AG08395 (cell line): ENCODE measurements around the gene CYP2D6.

Source experiments
- DNase-seq: peaks from one replicate; pipeline ENCODE4 v3.0.0; 2012; ENCODE audit warnings: mixed read lengths, low spot score

Gene CYP2D6

DNA sequence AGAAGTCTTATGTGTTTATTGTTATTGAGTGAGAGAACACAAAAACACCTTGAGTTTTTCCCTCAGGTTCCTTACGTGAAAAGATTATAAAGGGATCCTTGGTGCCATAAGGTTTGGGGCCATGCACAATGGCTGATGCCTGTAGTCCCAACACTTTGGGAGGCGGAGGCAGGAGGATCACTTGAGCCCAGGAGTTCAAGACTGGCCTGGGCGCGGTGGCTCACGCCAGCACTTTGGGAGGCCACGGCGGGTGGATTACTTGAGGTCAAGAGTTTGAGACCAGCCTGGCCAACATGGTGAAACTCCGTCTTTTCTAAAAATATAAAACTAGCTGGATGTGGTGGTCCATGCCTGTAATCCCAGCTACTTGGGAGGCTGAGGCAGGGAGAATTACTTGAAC, 45.7 kb downstream of the CYP2D6 start:
- no peak for DNase-seq

DNA sequence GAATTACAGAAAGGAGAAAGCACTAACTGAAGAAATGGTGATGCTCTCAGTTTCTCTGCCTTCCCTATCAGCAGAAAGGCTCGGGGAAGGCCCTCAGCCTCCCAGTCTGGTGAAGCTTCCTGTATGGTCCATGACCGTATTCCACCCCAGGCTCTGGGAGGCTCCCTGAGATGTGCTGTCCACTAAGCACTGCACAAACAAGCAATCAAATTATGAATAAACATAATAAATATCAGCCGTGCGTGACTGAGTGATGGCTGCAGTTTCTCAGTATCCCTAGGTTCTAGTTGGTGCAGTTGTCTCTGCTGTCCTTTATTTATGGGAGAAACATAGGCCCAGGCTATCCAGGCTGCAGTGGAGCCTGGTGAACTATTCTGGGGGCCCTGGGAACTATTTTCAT, 47.5 kb downstream of the CYP2D6 start:
- DNase-seq: no peak

DNA sequence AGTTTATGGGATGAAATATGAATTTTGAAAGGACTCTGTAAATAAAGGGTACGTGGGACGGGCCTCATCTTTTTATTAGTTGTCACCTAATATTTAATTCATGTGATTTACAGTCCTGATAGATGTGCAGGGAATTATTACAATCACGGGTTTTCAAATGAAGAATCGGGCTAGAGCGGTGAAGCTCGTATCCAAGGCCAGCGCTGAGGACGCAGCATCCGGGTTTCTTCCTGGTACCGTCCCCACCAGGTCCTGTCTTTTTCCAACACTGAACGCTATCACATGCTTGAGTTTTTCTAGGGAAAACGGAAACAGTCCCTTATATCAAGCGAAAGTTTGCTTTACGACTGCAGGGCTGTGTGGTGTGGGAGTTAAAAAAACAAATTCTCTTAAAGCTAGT, 50.3 kb downstream of the CYP2D6 start:
- peak; percentile 40 for DNase-seq

DNA sequence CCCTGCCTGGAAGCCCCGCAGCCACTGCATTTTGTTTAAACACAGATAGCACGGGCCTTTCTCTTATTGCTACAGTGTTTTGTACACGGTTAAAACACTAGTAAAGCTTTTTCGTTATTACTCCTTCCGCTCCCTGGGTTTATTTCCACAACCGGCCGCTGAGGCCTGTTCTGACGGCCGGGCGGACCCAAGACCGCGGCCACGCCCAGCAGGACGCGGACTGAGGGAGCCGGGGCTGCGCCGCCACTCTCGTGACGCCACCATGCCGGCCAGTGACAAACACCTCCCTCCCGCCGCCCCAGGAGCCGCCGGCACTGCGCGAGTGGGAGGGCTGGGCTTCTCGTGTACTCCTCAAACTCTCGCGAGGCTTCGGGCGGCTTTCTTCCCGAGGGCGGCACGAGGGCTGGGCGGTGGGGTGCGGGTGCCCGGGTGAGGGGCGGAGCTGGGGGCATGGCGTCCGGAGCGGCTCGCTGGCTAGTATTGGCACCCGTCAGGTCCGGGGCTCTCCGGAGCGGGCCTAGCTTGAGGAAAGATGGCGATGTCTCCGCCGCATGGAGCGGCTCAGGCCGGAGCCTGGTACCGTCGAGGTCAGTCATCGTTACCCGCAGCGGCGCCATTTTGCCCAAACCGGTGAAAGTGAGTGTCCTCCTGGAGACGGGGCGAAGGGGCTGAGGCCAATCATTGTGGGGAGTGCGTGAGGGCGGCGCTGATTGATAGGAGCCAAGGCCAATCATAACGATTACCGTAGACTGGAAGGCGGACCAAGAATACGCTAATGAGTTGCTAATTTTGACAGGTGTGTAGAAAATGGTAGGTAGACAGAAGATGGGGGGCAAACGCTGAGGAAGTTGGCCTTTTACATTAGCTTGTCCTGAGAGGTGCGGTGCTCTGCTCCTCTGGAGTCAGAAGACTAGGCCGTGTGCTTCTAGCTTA, 51.0 kb downstream of the CYP2D6 start, which contains the start of gene SMDT1:
TSS of gene SMDT1 (plus strand) at position 382 of the 933 bp plus-strand sequence. CDS start at position 451, 69 bp downstream.
- DNase-seq: peak; percentile 99

DNA sequence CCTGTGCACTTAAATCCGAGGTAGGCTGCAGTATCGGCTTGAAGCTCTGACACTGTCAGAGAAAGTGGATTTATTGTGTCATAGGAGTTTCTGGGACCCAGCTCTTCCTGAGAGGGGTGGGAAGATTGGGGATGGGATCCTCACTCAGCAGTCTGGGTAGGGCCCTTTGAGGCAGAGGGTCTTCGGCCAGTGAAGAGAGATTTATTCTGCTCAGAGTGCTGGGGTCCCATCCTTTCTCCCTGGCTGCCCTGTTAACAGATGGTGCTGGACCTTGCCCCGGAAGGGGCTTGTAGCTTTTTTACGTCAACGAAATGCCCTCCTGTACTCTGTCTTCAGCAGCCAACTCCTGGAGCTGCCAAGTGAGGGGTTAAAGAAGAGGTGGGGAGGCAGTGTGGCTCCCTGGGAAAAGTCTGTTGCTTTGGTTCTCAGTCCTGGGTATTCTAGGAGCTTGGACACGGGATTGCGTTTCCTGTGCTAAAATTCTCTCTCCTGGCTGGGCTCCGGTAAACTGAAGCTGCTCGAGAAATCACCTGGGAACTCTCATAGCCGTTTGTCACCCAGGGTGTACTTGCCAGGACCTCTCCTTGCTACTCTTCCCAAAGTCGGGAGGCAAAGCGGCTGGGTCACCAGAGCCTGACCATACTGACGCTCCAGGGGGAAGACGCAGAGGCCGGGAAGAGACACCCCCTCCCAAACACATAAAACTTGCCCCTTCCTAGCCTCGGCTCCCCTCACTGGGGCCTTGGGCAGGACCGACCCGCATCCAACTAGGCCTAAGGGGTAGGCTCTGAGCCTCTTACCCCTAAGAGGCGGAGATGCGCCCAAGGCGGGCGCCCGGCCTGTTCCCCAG, 51.9 kb downstream of the CYP2D6 start:
- DNase-seq: no peak

DNA sequence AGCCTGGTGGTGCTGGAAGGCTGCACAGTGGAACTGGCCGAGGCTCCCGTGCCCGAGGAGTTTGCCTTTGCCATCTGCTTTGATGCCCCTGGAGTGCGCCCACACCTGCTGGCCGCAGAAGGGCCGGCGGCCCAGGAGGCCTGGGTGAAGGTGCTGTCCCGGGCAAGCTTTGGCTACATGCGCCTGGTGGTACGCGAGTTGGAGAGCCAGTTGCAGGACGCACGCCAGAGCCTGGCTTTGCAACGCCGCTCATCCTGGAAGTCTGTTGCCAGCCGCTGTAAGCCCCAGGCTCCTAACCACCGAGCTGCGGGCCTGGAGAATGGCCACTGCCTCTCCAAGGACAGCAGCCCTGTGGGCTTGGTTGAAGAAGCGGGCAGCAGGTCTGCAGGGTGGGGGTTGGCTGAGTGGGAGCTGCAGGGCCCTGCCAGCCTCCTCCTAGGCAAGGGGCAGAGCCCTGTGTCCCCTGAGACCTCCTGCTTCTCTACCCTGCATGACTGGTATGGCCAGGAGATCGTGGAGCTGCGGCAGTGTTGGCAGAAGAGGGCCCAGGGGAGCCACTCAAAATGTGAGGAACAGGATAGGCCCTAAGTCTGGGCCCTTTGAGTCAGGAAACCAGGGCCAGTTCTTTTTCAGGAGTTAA, 53.0 kb downstream of the CYP2D6 start:
- no peak for DNase-seq

DNA sequence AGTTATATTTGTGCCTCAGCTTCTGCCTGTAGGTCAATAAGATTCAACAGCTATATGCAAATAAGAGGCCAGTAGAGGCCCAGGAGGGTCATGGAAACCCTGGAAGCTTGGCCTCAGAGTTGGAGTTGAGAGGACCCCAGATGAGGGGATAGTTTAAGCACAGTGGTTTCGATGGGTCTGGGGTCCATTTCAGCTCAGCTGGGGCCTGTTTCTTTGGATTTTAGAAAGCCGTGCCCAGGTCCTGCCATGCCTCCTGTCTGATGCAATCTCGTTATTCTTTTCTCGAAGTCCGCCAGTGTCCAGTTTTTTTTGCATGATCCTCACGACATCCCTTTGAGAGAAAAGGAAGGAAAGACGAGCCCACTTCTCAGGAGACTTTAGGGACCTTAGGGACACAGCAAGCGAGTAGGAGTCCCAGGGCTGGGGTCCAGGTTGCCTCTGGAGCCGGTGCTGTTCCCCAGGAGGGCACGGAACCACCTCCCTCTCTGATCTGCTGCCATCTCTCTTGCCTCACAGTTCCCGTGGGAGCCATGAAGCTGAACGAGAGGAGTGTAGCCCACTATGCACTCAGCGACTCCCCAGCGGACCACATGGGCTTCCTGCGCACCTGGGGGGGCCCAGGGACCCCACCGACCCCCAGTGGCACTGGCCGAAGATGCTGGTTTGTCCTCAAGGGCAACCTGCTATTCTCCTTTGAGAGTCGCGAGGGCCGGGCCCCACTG, 53.7 kb downstream of the CYP2D6 start:
- DNase-seq: no peak
